ENCODE results near the gene VPS72.

VPS72 gene, protein sequence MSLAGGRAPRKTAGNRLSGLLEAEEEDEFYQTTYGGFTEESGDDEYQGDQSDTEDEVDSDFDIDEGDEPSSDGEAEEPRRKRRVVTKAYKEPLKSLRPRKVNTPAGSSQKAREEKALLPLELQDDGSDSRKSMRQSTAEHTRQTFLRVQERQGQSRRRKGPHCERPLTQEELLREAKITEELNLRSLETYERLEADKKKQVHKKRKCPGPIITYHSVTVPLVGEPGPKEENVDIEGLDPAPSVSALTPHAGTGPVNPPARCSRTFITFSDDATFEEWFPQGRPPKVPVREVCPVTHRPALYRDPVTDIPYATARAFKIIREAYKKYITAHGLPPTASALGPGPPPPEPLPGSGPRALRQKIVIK

DNA sequence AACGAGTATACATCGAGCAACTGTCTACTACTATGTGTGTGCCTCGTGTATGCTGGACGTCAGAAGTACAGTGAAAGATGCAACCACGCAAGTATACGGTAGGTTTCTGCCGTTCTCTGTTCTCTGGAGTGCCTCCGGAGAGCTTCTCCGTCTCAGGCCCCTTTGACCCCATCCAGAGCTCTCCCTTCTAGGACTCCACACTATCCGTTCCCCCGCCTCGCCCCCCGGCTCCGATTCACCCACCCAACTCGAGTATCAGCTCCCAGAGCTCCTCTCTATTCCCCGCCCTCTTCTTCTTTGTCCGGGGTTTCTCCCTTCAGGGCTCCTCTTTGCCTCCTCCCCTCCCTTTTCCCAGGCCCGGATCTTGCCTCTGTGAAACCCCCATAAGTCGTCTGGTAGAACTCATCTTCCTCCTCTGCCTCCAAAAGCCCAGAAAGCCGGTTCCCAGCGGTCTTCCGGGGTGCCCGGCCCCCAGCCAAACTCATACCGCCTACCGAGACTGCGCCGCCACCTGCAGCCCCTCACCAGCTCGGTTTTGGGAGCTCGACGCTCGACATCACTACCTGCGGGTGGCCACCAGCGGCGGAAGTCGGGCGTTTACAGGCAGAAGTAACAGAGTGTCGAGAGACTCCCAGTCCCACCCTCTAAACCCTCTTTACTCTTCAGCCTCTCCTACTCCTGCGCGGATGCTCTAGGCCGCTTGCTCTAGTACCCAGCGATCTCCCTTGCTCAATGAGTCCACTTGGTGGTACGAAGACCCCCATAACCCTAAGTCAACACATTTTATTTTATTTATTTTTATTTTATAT, at the start of gene VPS72:
Gene VPS72, minus strand, starts transcription at position 561 of the 809 bp plus-strand sequence. Its CDS starts 76 bp downstream, at position 485.
- TF ChIP-seq GATA3 (IDR thresholded peaks at IDR 0.05; ENCODE audit: low read depth, low read length) (no peak), GATA2 (IDR thresholded peaks at IDR 0.05; ENCODE audit: low read depth, low read length) (no peak)

DNA sequence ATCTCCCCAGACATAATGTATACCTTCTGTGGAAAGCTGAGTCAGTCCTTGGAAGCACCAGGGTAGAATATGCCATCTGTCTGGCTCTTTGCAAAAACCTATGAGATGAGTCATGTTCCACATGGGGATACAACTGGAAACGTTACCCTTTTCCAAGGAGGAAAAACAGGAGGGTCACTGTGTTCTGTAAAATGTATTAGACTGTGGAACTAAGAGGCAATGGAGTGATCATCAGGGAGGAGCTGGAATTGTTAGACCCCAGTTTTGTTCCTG, 48.4 kb upstream of the VPS72 start:
- TF ChIP-seq GATA2 (IDR thresholded peaks at IDR 0.05; ENCODE audit: low read depth, low read length) (no peak), GATA3 (IDR thresholded peaks at IDR 0.05; ENCODE audit: low read depth, low read length) (no peak)

- no peak for TF ChIP-seq GATA3 (IDR thresholded peaks at IDR 0.05; ENCODE audit: low read depth, low read length)
- no peak for TF ChIP-seq GATA2 (IDR thresholded peaks at IDR 0.05; ENCODE audit: low read depth, low read length)
These were observed 47.9 kb upstream of the VPS72 start for GRCh38 chr1:151237678-151238466.

DNA sequence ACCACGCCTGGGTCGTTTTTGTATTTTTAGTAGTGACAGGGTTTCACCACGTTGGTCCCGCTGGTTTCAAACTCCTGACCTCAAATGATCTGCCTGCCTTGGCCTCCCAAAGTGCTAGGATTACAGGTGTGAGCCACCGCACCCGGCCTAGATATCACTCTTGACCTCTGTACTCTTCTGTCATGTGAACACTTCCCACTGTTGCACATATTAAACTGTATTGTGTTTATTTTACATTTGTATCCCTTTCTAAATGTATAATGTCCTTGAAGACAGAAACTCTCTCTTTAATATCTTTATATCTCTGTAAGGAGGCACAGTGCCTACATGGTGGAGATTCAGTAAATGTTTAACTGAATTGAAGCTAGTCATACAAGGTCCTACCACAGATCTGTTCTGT, 45.2 kb upstream of the VPS72 start:
- TF ChIP-seq GATA3 (IDR thresholded peaks at IDR 0.05; ENCODE audit: low read depth, low read length) (no peak), GATA2 (IDR thresholded peaks at IDR 0.05; ENCODE audit: low read depth, low read length) (no peak)

GRCh38 chr1:151222130-151222529, 32.1 kb upstream of the VPS72 start:
- TF ChIP-seq GATA2 (IDR thresholded peaks at IDR 0.05; ENCODE audit: low read depth, low read length) (no peak), GATA3 (IDR thresholded peaks at IDR 0.05; ENCODE audit: low read depth, low read length) (no peak)

- no peak for TF ChIP-seq GATA3 (IDR thresholded peaks at IDR 0.05; ENCODE audit: low read depth, low read length)
- TF ChIP-seq GATA2 (IDR thresholded peaks at IDR 0.05; ENCODE audit: low read depth, low read length) = no peak
These were observed 31.6 kb upstream of the VPS72 start for GRCh38 chr1:151221616-151222015.

DNA sequence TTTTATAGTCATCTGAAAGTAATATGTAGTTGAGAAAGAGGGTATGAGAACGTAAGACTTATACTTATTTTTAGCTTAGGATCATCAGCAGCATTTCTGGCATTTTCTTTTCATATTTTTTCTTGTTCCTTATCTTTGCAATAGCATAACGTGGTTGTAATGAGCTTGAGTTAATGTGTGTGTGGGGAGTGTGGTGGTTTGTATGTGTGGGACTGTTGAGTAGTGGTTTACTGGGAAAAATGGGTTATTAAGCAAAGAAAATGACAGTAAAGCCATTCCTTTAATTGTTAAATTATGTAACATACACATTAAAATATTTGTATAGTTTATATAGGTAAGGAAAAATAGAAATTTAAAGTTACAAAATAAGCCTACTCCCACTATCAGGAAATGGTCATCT, 23.6 kb upstream of the VPS72 start:
- TF ChIP-seq GATA3 (IDR thresholded peaks at IDR 0.05; ENCODE audit: low read depth, low read length) (no peak), GATA2 (IDR thresholded peaks at IDR 0.05; ENCODE audit: low read depth, low read length) (no peak)

DNA sequence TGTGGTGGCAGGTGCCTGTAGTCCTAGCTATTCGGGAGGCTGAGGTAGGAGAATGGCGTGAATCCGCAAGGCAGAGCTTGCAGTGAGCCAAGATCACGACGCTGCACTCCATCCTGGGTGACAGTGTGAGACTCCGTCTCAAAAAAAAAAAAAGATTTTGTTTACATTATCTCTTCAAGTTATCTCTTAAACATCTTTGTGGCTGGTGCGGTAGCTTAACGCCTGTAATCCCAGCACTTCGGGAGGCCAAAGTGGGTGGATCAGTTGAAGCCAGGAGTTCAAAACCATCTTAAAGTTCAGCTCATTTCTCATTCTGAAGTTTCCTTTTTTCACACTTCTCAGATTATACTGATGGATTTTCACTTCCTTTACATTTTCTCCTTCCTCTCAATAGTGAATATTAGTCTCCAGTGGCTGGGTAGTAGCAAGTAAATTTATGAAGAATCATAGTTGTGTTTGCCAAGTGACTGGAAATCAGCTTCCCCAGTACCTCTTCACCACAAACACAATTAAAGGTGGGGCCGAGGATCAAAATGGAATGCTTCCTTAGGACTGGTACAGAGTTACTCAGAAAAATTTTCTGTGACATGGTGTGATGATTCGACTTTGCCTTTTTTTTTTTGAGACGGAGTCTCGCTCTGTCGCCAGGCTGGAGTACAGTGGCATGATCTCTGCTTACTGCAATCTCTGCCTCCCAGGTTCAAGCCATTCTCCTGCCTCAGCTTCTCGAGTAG, 22.1 kb upstream of the VPS72 start:
- TF ChIP-seq GATA2 (IDR thresholded peaks at IDR 0.05; ENCODE audit: low read depth, low read length) (no peak), GATA3 (IDR thresholded peaks at IDR 0.05; ENCODE audit: low read depth, low read length) (no peak)

- no peak for TF ChIP-seq GATA2 (IDR thresholded peaks at IDR 0.05; ENCODE audit: low read depth, low read length)
- TF ChIP-seq GATA3 (IDR thresholded peaks at IDR 0.05; ENCODE audit: low read depth, low read length) = no peak
These were observed 20.8 kb upstream of the VPS72 start for GRCh38 chr1:151210830-151211229.

- TF ChIP-seq GATA3 (IDR thresholded peaks at IDR 0.05; ENCODE audit: low read depth, low read length) (no peak), GATA2 (IDR thresholded peaks at IDR 0.05; ENCODE audit: low read depth, low read length) (no peak)
These were observed 10.0 kb upstream of the VPS72 start for GRCh38 chr1:151199873-151200581.

DNA sequence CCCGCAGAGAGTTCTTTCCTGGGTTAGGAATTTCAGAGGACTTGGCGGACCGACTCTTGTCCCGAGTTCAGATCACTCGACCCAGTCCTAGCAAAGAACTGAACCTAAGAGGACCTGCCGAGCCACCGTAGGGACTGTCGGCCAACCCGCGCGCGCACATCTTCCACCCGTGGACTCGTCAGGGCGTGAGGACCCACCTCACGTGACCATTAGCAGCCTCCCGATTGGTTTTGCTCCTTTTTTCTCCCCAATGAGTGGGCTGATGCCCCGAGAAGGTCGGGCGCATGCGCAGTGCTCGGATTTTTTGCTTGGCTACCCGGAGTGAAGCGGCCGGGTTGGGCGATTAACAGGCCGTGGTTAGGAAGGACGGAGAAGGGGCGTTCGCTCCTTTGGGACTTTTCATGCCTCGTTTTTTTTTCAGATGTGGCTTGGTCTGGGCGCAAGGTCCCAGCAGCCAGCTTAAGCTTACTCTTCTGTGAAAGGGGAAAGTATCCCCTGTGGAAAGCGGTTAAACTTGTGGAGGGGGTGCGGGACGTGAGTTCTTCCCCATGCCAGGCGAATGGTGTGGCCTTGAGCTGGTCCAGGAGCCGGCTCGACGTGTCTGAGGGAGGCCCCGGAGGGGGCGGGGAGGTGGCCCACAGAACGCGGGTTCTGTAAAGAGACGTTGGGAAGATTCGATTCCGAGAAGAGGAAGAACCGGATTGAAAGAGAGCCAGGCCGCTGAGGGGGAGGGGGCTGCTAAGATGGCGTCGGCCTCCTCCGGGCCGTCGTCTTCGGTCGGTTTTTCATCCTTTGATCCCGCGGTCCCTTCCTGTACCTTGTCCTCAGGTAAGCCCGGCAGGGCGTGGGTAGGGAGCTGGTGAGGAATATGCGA, 8.5 kb upstream of the VPS72 start, which contains the start of gene PIP5K1A:
Gene PIP5K1A, plus strand, starts transcription at position 299 of the 874 bp plus-strand sequence. Its CDS starts 445 bp downstream, at position 744.
- TF ChIP-seq GATA3 (IDR thresholded peaks at IDR 0.05; ENCODE audit: low read depth, low read length) (no peak), GATA2 (IDR thresholded peaks at IDR 0.05; ENCODE audit: low read depth, low read length) (no peak)

DNA sequence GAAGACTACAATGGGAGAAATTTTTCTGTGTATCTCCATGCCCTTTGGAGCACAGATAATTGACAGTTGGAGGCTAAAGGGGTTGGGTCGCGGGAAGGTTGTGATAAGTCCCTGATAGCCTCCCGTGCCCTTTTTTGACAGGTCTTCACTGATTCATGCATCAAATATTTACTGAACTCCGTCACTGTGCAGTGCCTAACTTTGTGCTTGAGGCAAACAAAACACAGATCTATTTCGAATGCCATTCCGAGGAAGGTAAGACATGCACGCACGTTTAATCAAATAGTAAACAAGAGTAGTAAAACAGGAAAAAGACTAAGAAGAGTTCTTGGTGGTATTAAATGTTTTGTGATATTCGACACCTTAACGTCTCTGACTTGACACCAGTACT, 7.9 kb upstream of the VPS72 start:
- no peak for TF ChIP-seq GATA2 (IDR thresholded peaks at IDR 0.05; ENCODE audit: low read depth, low read length)
- TF ChIP-seq GATA3 (IDR thresholded peaks at IDR 0.05; ENCODE audit: low read depth, low read length) = no peak
